Astrocyte (in vitro differentiated cells and primary cell): ENCODE results near the gene ZFHX3.

ENCODE experiments used
- EZH2 ChIP-seq: IDR thresholded peaks from 2 replicates; pipeline ENCODE4 v1.6.1; 2012; ENCODE audit warnings: mild to moderate bottlenecking, low read length, inconsistent platforms; ENCODE audit not compliant: insufficient read depth
- TF ChIP-seq, protein P1 (sequence below): IDR thresholded peaks from 2 replicates; pipeline ENCODE4 v1.5.1; 2011; ENCODE audit warnings: low read depth, mild to moderate bottlenecking, inconsistent platforms, low read length, moderate library complexity; ENCODE audit not compliant: insufficient read depth

DNA sequence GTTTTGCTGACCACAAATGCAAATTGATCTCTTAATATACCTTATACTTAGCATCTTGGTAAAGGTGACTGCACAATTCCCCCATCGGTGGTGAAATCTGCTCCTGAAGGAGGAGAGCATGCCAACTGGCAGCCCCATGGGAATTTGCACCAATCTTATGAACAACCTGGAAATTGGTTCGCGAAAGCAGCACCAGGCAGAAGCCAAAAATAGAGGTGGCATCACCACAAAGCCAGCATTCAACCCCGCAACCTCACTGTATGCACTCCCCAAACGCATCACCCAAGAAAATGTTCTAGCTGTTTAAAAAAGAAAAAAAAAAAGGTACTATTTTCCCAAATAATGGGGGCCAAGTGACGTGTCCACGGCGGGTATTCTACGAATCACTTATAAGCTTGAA is 213.4 kb downstream of the ZFHX3 start:
- TF ChIP-seq, protein P1, sequence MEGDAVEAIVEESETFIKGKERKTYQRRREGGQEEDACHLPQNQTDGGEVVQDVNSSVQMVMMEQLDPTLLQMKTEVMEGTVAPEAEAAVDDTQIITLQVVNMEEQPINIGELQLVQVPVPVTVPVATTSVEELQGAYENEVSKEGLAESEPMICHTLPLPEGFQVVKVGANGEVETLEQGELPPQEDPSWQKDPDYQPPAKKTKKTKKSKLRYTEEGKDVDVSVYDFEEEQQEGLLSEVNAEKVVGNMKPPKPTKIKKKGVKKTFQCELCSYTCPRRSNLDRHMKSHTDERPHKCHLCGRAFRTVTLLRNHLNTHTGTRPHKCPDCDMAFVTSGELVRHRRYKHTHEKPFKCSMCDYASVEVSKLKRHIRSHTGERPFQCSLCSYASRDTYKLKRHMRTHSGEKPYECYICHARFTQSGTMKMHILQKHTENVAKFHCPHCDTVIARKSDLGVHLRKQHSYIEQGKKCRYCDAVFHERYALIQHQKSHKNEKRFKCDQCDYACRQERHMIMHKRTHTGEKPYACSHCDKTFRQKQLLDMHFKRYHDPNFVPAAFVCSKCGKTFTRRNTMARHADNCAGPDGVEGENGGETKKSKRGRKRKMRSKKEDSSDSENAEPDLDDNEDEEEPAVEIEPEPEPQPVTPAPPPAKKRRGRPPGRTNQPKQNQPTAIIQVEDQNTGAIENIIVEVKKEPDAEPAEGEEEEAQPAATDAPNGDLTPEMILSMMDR, result no peak
- no peak for TF ChIP-seq EZH2
